Neuronal stem cell (in vitro differentiated cells): ENCODE measurements around the gene NR4A2. TPM values are rescaled to one million over a fixed set of nuclear protein-coding genes. Genes with fewer than 3 reads are reported as not detected.

Source experiments
- DNase-seq: peaks from one replicate; pipeline ENCODE4 v3.0.0-alpha.2; 2013; ENCODE audit warnings: low spot score
- H2AFZ ChIP-seq: one replicate; pipeline ENCODE4 v1.6.1; 2013; ENCODE audit warnings: mild to moderate bottlenecking, low read length, inconsistent platforms
- H2AK5ac ChIP-seq: 2 replicates; pipeline ENCODE4 v1.6.1; 2013; ENCODE audit warnings: low read depth, mild to moderate bottlenecking, inconsistent platforms, low read length, moderate library complexity, mixed read lengths
- H2BK120ac ChIP-seq: 2 replicates; pipeline ENCODE4 v1.6.1; 2013; ENCODE audit warnings: low read depth, mild to moderate bottlenecking, inconsistent platforms, low read length, moderate library complexity, mixed read lengths
- H2BK12ac ChIP-seq: one replicate; pipeline ENCODE4 v1.6.1; 2013; ENCODE audit warnings: low read length, inconsistent platforms
- H2BK15ac ChIP-seq: 2 replicates; pipeline ENCODE4 v1.6.1; 2013; ENCODE audit warnings: mild to moderate bottlenecking, low read length, inconsistent platforms, mixed read lengths
- H2BK5ac ChIP-seq: one replicate; pipeline ENCODE4 v1.6.1; 2013; ENCODE audit warnings: inconsistent platforms, mild to moderate bottlenecking, low read length, moderate library complexity
- H3K14ac ChIP-seq: one replicate; pipeline ENCODE4 v1.6.1; 2013; ENCODE audit warnings: low read length, inconsistent platforms
- H3K18ac ChIP-seq: 2 replicates; pipeline ENCODE4 v1.6.1; 2013; ENCODE audit warnings: low read length, inconsistent platforms
- H3K23ac ChIP-seq: 2 replicates; pipeline ENCODE4 v1.6.1; 2013; ENCODE audit warnings: low read depth, mild to moderate bottlenecking, mixed read lengths, low read length, inconsistent platforms; ENCODE audit not compliant: poor library complexity
- H3K27ac ChIP-seq: replicated peaks from 3 replicates; pipeline ENCODE4 v1.5.1; 2013; ENCODE audit warnings: low read length, inconsistent platforms
- H3K27me3 ChIP-seq, 3 experiments: 2 replicates each; pipeline ENCODE4 v1.6.1; 2013; ENCODE audit warnings: low read length in 3 of 3, mild to moderate bottlenecking in 2 of 3, inconsistent platforms in 1 of 3, low read depth in 1 of 3, mixed read lengths in 1 of 3, moderate library complexity in 1 of 3; ENCODE audit not compliant: control insufficient read depth in 3 of 3, insufficient read depth in 3 of 3
- H3K36me3 ChIP-seq, 2 donors: replicated peaks in 1 of 2; 2 replicates each; pipeline ENCODE4 v1.6.1; 2013; ENCODE audit warnings: low read length in 2 of 2; ENCODE audit not compliant: control insufficient read depth in 2 of 2, insufficient read depth in 2 of 2
- H3K4ac ChIP-seq: 2 replicates; pipeline ENCODE4 v1.6.1; 2013; ENCODE audit warnings: inconsistent platforms, mild to moderate bottlenecking, low read length, moderate library complexity
- H3K4me1 ChIP-seq, 2 donors: 1 replicate in 1 of 2; 2 replicates in 1 of 2; pipeline ENCODE4 v1.6.1; 2013; ENCODE audit warnings: low read length in 2 of 2, low read depth in 1 of 2; ENCODE audit not compliant: control insufficient read depth in 2 of 2, insufficient read depth in 1 of 2
- H3K4me2 ChIP-seq: one replicate; pipeline ENCODE4 v1.6.1; 2013; ENCODE audit warnings: mild to moderate bottlenecking, low read length, inconsistent platforms; ENCODE audit not compliant: insufficient read depth, poor library complexity, severe bottlenecking
- H3K4me3 ChIP-seq, 2 donors: 2 replicates each; pipeline ENCODE4 v1.5.1; 2013; ENCODE audit warnings: low read length in 2 of 2, mild to moderate bottlenecking in 2 of 2, inconsistent platforms in 1 of 2, moderate library complexity in 1 of 2
- H3K79me1 ChIP-seq: one replicate; pipeline ENCODE4 v1.6.1; 2013; ENCODE audit warnings: low read depth, mild to moderate bottlenecking, inconsistent platforms, low read length, moderate library complexity
- H3K9ac ChIP-seq: one replicate; pipeline ENCODE4 v1.6.1; 2013; ENCODE audit warnings: mild to moderate bottlenecking, low read depth, low read length, inconsistent platforms; ENCODE audit not compliant: poor library complexity
- H3K9me3 ChIP-seq, 2 donors: replicated peaks in 1 of 2; 2 replicates each; pipeline versions ENCODE3 to v1.6.1; 2013; ENCODE audit warnings: low read length in 2 of 2, mild to moderate bottlenecking in 2 of 2, inconsistent platforms in 1 of 2, low read depth in 1 of 2, mixed read lengths in 1 of 2, moderate library complexity in 1 of 2; ENCODE audit not compliant: control insufficient read depth in 2 of 2, insufficient read depth in 1 of 2
- H4K8ac ChIP-seq: one replicate; pipeline ENCODE4 v1.6.1; 2013; ENCODE audit warnings: low read depth, mild to moderate bottlenecking, inconsistent platforms, low read length, moderate library complexity
- H4K91ac ChIP-seq: one replicate; pipeline ENCODE4 v1.6.1; 2013; ENCODE audit warnings: low read length, low read depth, mild to moderate bottlenecking, inconsistent platforms; ENCODE audit not compliant: poor library complexity
- WGBS, 2 donors: extraction: QIAGEN DNeasy Blood & Tissue Kit; methylation state at CpG; one replicate each; pipeline ENCODE4 v1.1.7; 2013; ENCODE audit warnings: missing lambda C conversion rate in 2 of 2, mixed read lengths in 1 of 2; ENCODE audit not compliant: insufficient read length in 2 of 2, insufficient replicate concordance in 1 of 2; ENCODE audit errors: extremely low coverage in 2 of 2; 5-methylcytosine and 5-hydroxymethylcytosine counted together
- polyA plus RNA-seq, 2 experiments: library from polyadenylated mRNA; stranded (reverse); fragments of 200-250 nt; gene quantifications; one replicate each; pipeline ENCODE4 v1.2.3, GENCODE V29; 2013

NR4A2 gene
- polyA plus RNA-seq (2013, experiment 1 of 2) = 0.25 TPM
- 0.37 TPM for polyA plus RNA-seq (2013, experiment 2 of 2)

DNA sequence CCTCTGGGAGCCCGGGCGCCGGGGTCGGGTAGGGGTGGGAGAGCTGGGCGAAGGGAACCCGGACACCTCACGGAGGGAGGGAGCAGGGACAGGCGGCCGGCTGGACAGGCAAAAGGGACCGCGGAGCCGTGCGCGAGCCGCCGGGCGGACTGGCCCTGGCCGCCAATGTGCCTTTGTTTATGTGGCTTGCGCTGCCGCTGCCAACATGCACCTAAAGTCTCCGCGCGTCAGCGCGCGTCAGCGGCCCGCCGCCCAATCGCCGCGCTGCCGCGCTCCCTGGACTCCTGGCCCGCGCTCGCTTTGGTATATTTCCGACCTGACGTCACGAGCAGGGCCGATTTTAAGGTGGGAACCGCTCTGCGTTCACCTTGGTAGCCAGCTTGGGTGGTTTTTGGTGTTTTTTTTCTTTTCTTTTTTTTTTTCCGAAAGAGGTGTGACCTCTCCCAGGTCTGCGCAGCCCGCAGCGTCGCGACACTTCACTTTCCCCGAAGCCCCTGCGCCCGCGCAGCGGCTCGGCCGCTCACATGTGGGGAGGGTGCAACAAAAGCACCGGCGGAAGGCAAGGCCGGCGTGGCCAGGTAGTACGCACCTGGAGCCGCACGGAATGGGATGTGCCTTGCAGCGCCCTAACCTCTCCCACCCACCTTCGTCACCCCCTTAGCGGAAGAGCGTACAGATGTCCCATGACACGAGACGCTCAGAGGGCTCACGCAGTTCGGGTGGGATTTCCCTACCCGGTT lies at the start of gene NR4A2:
NR4A2 (minus strand) TSS at position 188 of the 740 bp plus-strand sequence. CDS start 2,535 bp downstream, outside the sequence.
- Histone ChIP-seq H2BK15ac (no peak within 1 kb of the TSS), H3K36me3 (no peaks in the 10 kb centered on the region), H3K79me1 (no peaks in the 10 kb centered on the region), H3K27me3 (peaks cover 30 to 59% (median 51%) of the 10 kb centered on the region in 3 experiments), H3K23ac (peak within 1 kb of the TSS; percentile 80), H3K4me3 (peak within 1 kb of the TSS; percentile 70 to 85), H2BK12ac (no peak within 1 kb of the TSS), H3K4me2 (peak within 1 kb of the TSS; percentile 79), H3K9ac (peak within 1 kb of the TSS; percentile 89), H3K9me3 (peaks cover 0 to 18% of the 10 kb centered on the region in 2 donors), H3K27ac (no peak within 1 kb of the TSS), H3K4ac (no peak within 1 kb of the TSS), H4K8ac (no peak within 1 kb of the TSS), H2AFZ (peak within 1 kb of the TSS; percentile 99), H2BK5ac (no peak within 1 kb of the TSS), H2AK5ac (no peak within 1 kb of the TSS), H2BK120ac (no peak within 1 kb of the TSS), H3K18ac (no peak within 1 kb of the TSS), H4K91ac (no peak within 1 kb of the TSS), H3K14ac (no peak within 1 kb of the TSS), H3K4me1 (peaks cover 10 to 15% of the 10 kb centered on the region in 2 donors)
- WGBS, 2 donors = no CpG with 5 or more reads among the region's 72 CpGs
- DNase-seq = peak; percentile 64

DNA sequence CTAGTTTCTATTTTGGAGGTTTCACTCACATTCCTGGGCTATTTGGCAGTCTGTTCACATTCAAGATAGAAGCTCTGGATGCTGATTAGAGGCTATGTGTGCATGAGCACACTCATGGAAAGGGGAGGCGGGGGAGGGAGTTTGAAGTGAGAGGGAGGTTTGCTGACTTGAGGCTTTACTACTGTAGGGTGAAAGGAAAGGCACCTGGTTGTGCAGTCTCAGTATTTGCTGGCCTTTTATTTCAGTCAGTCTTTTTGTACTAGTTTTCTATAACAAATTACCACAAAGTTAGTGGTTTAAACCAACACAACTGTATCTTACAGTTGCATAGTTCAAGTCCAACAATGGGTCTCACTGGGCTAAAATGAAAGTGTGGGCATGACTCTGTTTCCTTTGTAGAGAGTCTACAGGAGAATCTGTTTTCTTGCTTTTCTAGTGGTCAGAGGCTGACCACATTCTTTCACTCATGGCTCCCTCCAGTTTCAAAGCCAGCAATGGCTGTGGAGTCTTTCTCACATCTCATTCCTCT lies 47.7 kb upstream of the NR4A2 start:
- no peak overlapping the region for H3K23ac ChIP-seq
- no peak overlapping the region for H4K8ac ChIP-seq
- H2BK12ac ChIP-seq = no peak overlapping the region
- H3K4me2 ChIP-seq = no peak overlapping the region
- H3K9me3 ChIP-seq = no peaks in the 10 kb centered on the region
- H4K91ac ChIP-seq = no peak overlapping the region
- no peak overlapping the region for H2AK5ac ChIP-seq
- no peaks in the 10 kb centered on the region for H3K36me3 ChIP-seq
- H3K79me1 ChIP-seq = no peaks in the 10 kb centered on the region
- no CpG with 5 or more reads among the region's 1 CpG for WGBS, 2 donors
- no peak overlapping the region for H2BK120ac ChIP-seq
- H3K4ac ChIP-seq = no peak overlapping the region
- H3K14ac ChIP-seq = no peak overlapping the region
- no peak overlapping the region for H2BK15ac ChIP-seq
- no peak overlapping the region for H2BK5ac ChIP-seq
- no peak overlapping the region for H2AFZ ChIP-seq
- no peak overlapping the region for H3K4me3 ChIP-seq
- no peak overlapping the region for H3K9ac ChIP-seq
- no peak overlapping the region for H3K18ac ChIP-seq
- no peak overlapping the region for H3K27ac ChIP-seq
- peaks cover 0 to 5% of the 10 kb centered on the region in 2 donors for H3K4me1 ChIP-seq
- DNase-seq = no peak
- no peaks in the 10 kb centered on the region for H3K27me3 ChIP-seq

DNA sequence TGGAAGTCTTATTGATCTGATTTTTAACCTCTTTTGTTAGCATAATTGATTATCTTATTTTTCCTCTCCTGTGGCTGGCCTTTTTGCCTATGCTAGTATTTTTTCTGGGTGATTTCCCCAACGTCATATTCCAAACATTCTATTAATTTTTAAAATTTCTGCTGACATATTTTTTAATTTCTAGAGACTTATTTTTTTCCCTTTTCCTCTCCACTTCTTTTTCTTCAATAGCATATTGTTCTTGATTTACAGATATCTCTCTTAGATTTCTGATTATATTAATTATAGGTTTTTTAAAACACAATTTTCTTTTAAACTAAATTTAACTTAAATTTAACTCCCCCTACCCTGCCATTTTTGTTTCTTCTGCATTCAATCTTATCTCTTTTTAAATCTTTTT lies 47.2 kb upstream of the NR4A2 start:
- H2BK15ac ChIP-seq = no peak overlapping the region
- no peak overlapping the region for H2BK12ac ChIP-seq
- no peak overlapping the region for H2BK5ac ChIP-seq
- H3K23ac ChIP-seq = no peak overlapping the region
- H2AK5ac ChIP-seq = no peak overlapping the region
- H3K4ac ChIP-seq = no peak overlapping the region
- no peak overlapping the region for H4K8ac ChIP-seq
- no peaks in the 10 kb centered on the region for H3K79me1 ChIP-seq
- DNase-seq = no peak
- no CpG with 5 or more reads among the region's 1 CpG for WGBS, 2 donors
- H4K91ac ChIP-seq = no peak overlapping the region
- H3K36me3 ChIP-seq = no peaks in the 10 kb centered on the region
- no peak overlapping the region for H2AFZ ChIP-seq
- H3K9ac ChIP-seq = no peak overlapping the region
- H2BK120ac ChIP-seq = no peak overlapping the region
- no peak overlapping the region for H3K14ac ChIP-seq
- H3K27ac ChIP-seq = no peak overlapping the region
- peaks cover 0 to 5% of the 10 kb centered on the region in 2 donors for H3K4me1 ChIP-seq
- no peak overlapping the region for H3K4me2 ChIP-seq
- no peaks in the 10 kb centered on the region for H3K9me3 ChIP-seq
- no peak overlapping the region for H3K18ac ChIP-seq
- H3K4me3 ChIP-seq = no peak overlapping the region
- no peaks in the 10 kb centered on the region for H3K27me3 ChIP-seq

DNA sequence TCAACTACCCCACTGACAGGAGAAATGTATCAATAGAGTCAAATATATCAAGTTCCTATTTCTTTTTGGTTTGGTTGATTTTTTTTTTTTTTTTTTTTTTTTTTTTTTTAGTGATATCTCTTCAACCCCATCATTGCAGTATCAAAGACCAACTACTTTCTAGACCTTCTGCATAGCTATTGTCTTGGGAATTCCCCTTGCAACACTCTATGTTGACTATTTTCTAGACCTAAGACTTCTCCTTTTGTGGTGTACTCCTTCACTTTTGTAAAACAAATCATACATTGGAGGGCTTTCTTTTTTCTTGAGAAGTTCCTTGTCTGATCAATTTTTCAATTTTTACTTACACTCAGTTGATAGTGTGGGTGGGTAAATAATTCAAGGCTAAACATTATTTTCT lies 46.5 kb upstream of the NR4A2 start:
- H3K79me1 ChIP-seq = no peaks in the 10 kb centered on the region
- no peak overlapping the region for H4K8ac ChIP-seq
- no peak overlapping the region for H3K14ac ChIP-seq
- no peaks in the 10 kb centered on the region for H3K36me3 ChIP-seq
- H2AK5ac ChIP-seq = no peak overlapping the region
- no peak for DNase-seq
- peaks cover 0 to 5% of the 10 kb centered on the region in 2 donors for H3K4me1 ChIP-seq
- no peak overlapping the region for H3K23ac ChIP-seq
- no peak overlapping the region for H3K4me3 ChIP-seq
- H4K91ac ChIP-seq = no peak overlapping the region
- H2BK12ac ChIP-seq = no peak overlapping the region
- H2AFZ ChIP-seq = no peak overlapping the region
- H3K18ac ChIP-seq = no peak overlapping the region
- no peak overlapping the region for H3K4ac ChIP-seq
- no peak overlapping the region for H3K9ac ChIP-seq
- H3K4me2 ChIP-seq = no peak overlapping the region
- no peak overlapping the region for H2BK120ac ChIP-seq
- H3K9me3 ChIP-seq = no peaks in the 10 kb centered on the region
- no peak overlapping the region for H3K27ac ChIP-seq
- no peak overlapping the region for H2BK5ac ChIP-seq
- H2BK15ac ChIP-seq = no peak overlapping the region
- H3K27me3 ChIP-seq = no peaks in the 10 kb centered on the region
